Fibroblast of gingiva (primary cell): ENCODE results near the gene KCNK10.
A peak's percentile ranks its signal among the peaks of the same experiment; 100 is the strongest.

Experiments
- DNase-seq: peaks from one replicate; pipeline ENCODE4 v3.0.0-alpha.2; 2011; ENCODE audit warnings: low read depth

KCNK10 gene

DNA sequence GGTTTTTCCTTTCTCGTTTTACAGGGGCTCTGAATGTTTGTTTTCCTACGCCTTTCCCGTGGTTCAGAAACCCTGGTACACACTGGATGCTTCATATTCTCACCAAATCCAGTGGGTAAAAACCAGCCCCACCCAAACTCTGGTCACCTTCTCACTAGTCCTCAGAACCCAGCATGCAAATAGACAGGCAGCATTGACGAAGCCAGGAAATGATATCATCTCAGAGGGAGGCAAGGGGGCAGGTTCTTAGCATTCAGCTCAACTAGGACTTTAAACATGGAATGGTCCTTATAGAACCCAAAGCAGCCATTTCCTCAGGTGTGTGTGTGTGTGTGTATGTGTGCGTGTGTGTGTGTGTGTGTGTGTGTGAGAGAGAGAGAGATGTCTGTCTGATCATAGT is 142.0 kb downstream of the KCNK10 start:
- DNase-seq = no peak

DNA sequence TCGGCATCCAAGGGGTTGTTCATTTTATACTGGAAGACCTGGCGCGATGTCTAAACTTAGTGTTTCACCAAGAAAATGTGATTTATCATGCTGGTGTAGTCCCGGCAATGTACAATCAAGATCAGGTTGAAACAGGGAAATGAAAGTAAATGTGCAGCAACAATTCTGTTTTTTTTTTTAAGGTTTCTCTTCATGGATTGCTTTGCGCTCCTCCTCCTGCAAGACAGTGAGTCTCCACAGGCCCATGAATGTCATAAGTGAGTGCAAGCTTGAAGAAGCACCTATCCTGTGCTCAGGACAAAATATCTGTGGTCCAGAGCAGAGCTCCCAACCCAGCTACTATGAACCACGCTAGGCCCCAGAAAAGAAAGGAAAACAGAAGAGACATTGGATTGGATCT is 143.4 kb downstream of the KCNK10 start:
- no peak for DNase-seq

DNA sequence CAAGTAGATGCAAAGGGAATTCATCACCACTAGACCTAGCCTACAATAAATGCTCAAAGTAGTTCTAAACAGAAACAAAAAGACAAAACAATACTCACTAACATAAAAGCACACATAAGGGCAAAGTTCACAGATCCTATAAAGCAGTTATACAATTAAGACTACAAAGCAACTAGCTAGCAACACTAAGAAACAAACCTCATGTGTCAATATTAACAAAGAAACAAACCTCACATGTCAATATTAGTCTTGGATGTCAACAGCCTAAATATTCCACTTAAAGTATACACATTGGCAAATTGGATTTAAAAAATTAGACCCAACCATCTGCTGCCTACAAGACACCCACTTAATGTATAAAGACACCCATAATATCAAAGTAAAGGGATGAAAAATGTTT is 152.7 kb downstream of the KCNK10 start:
- DNase-seq = no peak

DNA sequence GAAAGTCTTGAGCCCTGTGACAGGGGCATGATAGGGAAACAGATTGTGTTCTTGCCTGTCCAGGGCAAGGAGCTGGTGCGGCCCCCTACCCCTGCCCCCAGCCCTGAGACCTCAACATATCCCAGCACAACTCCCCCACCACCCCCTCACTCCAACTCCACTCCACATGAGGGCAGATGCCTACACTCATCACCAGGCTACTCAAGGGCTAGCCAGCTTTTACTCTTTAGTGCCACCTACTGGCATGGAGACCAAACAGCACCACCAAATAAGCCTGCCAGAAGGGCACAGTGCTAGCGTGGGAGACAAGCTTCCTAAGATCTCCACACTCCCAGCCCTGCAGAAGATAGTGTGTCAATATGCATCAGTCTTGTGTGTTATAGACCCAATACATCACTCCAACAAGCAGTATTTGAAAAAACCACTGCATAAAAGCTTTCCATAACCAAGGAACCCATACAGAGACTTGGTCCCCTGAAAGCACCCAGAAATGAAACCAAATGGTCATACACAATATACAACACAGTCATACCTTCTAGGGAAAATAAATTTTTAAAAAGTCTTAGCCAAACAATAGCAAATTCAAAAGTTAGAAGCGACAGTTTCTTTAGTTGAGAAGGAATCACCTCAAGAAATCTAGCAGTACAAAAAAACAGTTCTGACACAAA is 154.4 kb downstream of the KCNK10 start:
- peak; percentile 2 for DNase-seq

DNA sequence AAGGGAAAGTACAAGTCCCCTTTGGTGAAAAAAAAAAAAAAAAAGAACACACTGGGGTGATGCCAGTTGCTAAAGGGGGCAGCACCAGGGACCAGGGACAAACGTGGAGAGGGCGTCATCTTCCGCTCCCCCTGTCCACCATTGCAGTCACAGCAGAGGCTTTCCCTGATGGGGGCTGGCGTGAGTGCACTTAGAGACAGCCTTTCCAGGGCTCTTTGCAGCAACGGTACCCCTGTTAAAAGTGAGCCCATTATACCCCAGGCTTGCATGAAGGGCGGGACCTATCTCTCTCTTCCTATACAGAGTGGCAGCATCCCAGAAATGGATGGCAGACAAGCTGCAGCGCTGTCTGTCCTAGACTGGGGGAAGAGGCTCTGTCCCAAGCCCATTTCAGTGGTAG is 155.0 kb downstream of the KCNK10 start:
- no peak for DNase-seq

DNA sequence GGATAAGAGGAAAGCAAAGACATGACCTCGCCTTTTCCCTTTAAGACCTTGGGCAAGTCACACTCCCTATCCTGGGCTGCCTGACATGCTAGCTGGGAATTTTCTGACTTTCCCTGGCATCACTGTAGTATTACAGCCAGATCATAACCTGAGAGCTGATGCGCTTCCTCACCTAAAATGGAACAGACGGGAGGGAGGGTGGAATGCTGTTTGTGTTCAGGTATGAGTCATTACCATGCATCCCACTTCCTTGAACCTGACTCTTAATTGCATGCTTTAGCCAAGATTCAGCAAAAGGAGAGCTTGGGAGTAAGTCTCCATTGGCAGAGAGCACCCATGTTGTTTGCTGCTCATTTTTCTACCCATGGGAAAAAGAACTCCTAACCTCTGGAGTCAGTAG is 156.5 kb downstream of the KCNK10 start:
- no peak for DNase-seq

DNA sequence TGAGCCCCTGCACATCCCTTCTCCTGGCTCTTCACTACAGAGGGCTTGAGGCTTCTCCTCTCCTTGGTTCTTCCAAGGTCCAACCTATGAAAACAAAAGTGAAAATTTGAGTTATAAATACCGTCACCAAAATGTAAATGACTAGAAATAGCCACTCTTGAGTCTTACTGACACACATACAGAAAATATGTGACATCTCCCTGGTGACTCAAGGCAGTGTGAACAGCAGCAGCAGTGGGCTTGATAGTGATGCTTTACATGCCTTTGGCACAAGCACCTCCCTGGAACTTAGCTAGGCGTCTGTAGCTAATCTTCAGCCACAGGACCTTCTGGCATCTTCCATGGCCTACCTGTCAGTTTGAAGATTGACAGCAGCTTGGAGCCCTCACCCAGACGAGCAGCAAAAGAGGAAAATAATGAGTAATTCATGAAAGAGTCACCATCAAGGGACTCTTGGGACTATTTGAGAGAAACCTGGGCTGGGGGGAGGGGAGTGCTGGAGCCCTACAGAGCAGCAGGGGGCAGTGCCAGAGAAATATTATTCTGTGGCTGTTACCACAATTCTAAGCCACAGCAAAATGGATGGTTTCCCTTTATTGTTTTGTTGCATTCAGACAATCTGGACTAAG is 158.0 kb downstream of the KCNK10 start:
- DNase-seq = no peak

DNA sequence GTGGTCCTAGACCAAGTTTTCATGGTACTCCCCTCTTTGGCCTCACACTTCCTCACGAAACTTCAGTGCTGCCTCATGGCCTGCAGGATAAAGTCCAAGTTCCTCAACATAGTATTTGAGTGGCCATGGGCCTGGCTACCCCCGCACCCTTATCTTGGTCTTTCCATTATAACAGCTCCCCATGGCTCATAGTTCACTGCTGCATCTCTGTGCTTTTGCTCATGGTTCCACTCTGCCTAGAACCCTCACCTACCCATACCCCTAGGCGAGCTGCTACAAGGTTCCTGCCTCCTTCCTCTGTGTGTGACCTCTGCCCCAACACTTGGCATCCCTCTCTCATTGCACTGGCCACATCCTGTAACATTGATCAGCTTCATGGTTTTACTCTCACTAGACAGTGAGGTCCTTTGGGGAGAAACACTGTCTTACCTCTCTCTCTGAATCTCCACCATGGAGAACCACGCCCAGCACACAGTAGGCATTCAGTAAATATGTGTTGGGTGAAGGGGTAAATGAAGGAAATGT is 159.3 kb downstream of the KCNK10 start:
- no peak for DNase-seq

DNA sequence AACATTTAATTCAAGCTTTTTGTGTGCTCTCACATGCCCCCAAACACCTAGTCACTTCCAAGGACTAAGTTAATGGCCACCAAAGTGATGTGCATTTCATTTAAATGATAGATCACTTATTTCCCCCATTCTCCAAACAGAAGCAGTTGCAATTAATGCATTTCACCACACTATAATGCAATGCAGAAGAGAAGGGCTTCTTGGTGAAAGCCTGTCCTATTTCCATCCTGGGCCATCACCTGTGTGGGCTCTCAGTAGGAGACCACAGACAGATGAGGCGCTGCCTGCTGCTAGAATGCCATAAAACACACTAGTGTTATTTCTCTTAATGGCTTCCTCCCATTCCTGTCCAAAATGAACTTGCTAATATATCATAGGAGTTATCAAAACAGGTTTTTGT is 166.9 kb downstream of the KCNK10 start:
- DNase-seq = no peak

DNA sequence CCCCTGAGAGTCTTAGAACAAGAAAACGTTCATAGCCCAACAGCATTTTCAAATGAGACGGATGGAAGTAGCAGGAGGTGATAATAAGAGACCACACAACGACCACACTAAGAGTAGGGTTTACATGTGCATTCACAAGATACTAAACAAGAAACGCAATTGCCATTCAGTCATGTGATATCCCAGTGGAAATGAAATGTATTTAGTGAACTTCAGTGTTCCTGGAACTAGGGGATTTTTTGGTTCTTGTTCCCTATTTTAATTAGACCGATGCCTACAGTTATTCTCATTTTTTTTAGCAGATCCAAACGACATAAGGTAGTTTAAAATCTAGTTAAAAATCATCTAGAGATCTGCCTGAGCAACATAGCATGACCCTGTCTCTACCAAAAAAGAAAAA is 168.1 kb downstream of the KCNK10 start:
- DNase-seq = no peak

DNA sequence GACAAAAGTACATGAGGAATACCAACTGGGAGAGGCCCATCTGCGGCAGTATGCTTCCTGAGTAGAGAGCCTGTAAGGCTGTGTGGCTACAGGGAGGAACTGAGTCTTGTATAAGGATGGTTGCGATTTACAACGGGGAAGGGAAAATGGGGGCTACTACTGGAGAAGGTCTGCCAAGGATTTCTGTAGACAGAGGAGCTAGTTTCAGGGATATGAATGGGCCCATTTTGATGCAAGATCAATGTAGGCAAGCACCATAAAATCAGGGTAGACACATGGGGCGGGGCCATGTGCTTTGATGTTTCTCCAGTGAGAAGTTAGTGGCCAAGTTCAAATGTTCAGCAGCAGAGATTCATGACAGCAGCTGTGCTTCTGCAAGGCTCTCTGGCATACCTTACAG is 168.7 kb downstream of the KCNK10 start:
- no peak for DNase-seq

DNA sequence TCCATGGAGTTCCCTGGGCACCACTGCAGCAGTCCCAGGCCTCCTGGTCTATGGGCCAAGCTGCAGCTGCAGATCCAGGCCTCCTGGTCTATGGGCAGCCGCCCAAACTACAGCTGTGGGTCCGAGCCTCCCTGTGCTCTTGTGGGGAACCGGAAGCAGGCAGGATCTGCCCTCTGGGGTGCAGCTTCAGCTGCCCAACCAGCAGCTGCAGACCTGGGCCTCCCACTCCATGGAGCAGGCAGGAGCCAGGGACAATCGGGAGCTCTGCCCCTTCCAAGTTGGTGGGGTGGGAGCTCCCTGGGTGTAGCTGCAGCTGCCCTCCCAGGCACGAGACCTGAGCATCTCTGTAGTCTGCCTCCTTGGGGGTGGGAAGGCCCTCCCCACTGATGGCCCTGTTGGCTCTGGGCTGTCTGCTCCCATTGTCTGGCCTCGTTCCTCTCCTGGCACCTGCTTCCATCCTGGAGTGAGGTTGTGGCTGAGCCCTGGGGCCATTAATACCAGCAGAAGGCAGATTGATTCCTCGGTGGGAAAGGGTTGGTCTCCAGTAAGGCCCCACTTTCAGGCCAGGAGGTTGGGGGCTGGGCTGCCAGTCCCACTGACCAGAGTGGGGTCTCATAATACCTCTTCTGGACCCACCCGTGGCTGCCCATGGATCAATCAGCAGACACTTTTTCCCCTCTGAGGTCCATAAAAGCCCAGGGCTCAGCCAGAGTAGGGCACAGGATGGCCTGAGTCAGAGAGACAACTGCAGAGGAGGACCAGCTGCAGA is 176.0 kb downstream of the KCNK10 start:
- no peak for DNase-seq

DNA sequence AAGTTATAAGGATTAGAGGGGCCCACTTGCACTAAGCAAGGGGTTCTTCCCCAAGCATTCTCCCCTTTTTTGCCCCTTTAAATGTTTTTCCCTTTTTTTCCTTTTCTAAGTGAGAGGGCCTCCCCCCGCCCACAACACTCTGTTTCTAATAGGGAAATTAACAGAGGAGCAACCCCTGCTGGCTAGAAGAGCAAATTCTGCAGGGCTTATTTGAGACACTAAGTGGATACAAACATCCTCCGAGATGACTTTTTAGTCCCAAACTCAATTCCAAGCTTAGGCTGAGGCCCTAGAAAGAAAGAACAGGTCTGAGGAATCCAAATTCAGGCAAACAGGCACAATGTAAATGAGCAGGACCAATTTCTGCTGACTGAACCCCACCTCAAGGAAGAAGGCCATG is 179.3 kb downstream of the KCNK10 start:
- no peak for DNase-seq

DNA sequence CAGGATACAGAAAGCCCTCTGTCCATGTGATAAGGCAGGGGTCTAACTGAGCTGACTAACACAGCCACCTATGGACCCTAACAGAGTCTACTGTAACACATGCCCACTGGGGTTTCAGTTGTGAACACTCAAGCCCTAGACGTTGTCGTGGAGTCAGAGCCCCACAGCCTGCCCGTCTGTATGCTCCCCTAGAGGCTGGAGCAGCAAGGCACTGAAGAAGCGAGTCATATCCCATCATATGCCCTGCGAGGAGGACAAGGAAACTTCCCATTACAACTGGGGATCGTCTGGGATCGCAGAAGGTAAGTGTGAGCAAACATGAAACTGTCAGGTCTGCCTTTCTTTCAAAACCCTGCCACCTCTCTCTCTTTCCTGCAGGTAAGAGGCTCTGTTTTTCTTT is 180.1 kb downstream of the KCNK10 start:
- no peak for DNase-seq

DNA sequence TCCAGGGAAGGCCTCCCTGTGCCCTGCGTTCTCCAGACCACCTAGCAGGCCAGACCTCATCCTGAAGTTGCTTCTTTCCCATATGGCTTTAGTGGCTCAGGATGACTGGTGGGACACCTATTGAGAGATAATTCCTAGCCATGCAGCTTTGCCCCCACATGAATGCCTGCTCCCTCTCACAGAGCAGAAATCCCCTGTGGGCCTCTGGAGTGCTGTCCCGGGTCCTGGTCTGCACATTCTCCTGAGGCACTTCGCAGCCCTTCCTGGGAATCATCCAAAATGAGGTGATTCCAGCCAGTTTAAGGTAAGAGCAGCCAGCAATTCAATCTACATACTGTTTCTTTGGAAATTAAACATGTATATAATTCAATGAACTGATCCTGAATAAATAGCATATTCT is 182.2 kb downstream of the KCNK10 start:
- no peak for DNase-seq

DNA sequence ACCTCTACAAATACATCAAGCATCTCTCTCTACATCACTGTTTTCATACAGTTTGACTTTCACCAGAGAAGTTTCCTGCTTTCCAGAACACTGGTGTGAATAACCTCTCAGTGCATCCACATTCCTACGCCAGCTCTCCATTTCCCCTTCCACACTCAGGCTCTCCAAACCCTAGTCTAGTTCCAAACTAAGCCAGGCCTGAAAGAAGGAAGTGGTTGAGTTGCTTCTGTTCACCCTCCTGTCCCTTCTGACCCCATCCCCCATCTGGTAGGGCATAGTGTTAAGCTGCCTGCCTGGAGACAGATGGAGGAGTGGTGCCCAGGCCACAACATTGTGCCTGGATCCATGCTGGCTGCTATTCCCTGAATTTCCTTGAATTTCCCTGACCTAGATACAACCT is 185.7 kb downstream of the KCNK10 start:
- DNase-seq = no peak
